Measurements from ENCODE around the gene RYK. TPM values are rescaled to one million over a fixed set of nuclear protein-coding genes. Genes with fewer than 3 reads are reported as not detected.

Gene RYK
- total RNA-seq, 1 donor from 2014 or later = 14.2 TPM

GRCh38 chr3:134155446-134155845 is 95.2 kb downstream of the RYK start:
- ATAC-seq (no peak), DNase-seq (ENCODE audit: low spot score) (no peak)

DNA sequence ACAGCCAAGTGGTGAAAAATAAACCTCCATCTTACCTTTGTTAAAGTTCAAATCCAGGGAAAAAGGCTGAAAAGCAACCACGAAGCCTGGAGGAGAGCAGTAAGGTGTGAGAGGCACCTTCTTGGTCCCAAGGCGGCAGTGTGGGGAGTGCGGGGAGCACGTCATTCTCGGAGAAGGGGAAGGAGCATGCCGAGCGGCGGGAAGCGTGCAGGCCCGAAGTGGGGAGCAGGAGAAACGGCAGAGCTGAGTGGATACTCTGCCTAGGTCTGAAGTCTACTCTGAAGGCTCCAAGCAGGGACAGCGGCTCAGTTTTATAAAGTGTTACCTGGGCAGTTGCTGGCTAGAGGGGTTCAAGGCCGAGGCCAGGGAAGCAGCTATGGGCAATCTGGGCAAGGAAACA is 96.9 kb downstream of the RYK start:
- ATAC-seq = no peak
- DNase-seq (ENCODE audit: low spot score) = no peak

- DNase-seq (ENCODE audit: low spot score) = no peak
- ATAC-seq = no peak
Observed at GRCh38 chr3:134150476-134150875, 100.2 kb downstream of the RYK start.

GRCh38 chr3:134149286-134149685 is 101.4 kb downstream of the RYK start:
- ATAC-seq = no peak

DNA sequence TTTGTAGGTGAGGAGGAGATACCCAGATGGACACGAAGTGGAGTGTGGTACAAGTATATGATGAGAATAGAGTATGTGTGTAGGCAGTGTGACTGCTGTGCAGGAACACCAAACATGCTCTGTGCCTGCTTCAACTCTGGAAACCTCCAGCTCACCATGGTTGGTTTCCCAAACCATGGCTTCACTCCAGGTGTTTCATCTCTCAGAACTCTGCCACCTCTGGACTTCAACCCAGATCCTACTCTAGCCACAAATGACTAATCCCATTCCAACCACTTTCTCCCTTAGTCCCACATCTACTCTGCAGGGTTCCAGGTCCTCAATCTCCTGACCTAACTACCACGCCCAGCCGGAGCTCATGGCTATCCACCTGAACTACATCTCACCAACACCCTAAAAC is 102.1 kb downstream of the RYK start:
- DNase-seq (ENCODE audit: low spot score) (peak; percentile 54), ATAC-seq (peak; percentile 93)

More at GRCh38 chr3:134149286-134149685, 101.4 kb downstream of the RYK start:
- DNase-seq (ENCODE audit: low spot score) = no peak

- DNase-seq (ENCODE audit: low spot score) = no peak
- ATAC-seq = no peak
Observed at GRCh38 chr3:134147411-134147810, 103.2 kb downstream of the RYK start.

- ATAC-seq (no peak), DNase-seq (ENCODE audit: low spot score) (no peak)
Observed at GRCh38 chr3:134146666-134147065, 104.0 kb downstream of the RYK start.

GRCh38 chr3:134145183-134145582 is 105.5 kb downstream of the RYK start:
- no peak for DNase-seq (ENCODE audit: low spot score)

DNA sequence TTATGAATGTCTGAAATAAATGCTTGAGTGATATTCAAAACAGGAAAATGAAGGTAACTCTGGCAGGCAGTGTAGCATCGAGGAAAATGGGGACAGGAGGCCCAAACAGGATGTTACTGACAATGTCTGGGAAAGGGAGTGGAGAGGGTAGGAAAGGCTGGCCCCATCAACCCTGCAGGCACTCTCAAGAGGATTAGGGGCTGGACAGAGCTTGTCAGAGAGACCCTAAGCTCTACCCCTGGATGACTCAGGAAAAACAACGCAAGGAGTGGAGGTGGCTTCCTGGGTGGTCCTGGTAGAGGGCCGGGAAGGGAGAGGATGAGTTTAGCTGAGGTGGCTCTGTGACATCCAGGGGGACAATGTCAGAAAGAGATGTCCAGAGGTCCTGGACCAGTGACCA is 106.0 kb downstream of the RYK start:
- DNase-seq (ENCODE audit: low spot score) = no peak
- no peak for ATAC-seq

More at GRCh38 chr3:134145183-134145582, 105.5 kb downstream of the RYK start:
- ATAC-seq = no peak

DNA sequence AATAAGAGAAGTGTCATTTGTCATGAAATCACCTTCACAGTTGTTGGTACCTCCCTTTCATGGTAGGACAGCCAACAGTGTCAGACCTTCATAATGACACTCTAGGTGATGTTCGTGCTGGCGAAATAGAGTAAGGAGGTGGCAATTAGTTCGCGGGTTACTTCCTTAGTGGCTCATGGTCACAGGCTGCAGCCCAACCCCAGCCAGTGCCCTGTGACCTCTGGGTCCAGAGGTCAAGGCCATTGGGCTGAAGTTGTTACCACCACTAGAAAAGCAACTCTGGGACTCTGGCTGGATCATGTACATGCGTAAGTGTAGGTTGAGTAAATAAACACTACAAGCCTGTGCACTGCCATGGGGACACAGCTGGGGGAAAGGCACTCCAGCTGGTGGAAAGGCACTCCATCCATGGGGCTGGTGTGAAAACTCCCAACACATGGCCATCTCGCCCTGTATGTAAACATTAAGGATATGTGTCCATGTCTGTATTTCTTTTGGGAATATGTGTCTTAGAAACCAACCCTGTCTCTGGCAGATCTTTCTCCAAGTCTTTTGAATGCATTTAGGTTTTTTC is 106.7 kb downstream of the RYK start:
- DNase-seq (ENCODE audit: low spot score) (no peak), ATAC-seq (no peak)

DNA sequence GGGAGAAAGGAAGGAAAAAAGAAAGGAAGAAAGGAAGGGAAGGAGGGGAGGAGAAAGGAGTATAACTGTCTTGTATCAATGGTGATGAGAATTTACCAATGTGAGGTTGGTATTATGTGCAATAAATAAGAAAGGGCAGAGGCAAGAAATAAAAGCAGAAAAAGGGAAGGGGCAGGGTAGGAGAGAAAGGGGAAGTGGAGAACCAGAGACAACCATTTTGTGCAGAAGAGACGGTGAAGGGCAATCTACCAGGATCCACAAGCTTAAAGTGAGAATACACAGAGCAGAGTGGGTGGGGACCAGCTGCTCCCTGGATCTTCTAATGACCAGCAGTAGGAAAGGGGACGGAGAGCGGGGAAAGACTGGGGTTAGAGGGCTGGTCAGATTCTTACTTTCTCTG is 114.1 kb downstream of the RYK start:
- no peak for ATAC-seq
- DNase-seq (ENCODE audit: low spot score) = no peak

- DNase-seq (ENCODE audit: low spot score) (no peak), ATAC-seq (no peak)
Observed at GRCh38 chr3:134134698-134135415, 115.8 kb downstream of the RYK start.

GRCh38 chr3:134134240-134134639 is 116.4 kb downstream of the RYK start:
- ATAC-seq = no peak
- no peak for DNase-seq (ENCODE audit: low spot score)

DNA sequence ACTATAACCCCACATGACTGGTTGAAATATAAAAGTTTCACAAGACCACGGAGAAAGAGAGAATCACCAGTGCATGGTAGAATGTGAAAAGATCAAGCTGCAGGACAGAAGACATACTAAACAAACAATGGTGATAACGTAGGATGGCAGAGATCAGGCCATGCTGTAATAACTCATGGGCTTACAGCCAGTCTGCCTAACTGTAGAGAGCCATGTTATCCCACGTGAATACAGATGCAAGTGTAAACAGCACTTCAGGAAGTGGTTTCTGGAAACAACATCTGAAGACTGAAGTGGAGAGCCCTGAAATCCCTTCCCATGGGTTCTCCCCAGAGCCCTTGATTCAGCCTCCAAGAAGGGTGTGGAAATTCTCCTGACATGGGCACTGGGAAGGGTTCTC is 117.7 kb downstream of the RYK start:
- ATAC-seq = no peak
- no peak for DNase-seq (ENCODE audit: low spot score)

- DNase-seq (ENCODE audit: low spot score) (no peak), ATAC-seq (no peak)
Observed at GRCh38 chr3:134126153-134126552, 124.5 kb downstream of the RYK start.

DNA sequence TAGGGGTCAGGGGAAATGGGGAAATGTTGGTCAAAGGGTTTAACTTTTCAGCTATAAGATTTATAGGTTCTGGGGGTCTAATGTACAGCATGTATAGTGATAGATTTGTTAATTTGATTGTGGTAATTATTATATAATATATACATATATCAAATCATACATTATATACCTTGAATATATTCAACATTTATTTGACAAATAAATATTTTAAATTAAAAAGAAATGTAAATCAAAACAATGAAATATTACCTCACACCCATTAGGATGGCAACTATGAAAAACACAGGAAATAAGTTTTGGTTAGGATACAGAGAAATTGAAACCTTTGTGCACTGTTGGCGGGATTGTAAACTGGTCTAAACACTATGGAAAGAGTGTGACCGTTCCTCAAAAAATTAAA is 135.9 kb downstream of the RYK start:
- ATAC-seq = no peak
- DNase-seq (ENCODE audit: low spot score) = no peak

DNA sequence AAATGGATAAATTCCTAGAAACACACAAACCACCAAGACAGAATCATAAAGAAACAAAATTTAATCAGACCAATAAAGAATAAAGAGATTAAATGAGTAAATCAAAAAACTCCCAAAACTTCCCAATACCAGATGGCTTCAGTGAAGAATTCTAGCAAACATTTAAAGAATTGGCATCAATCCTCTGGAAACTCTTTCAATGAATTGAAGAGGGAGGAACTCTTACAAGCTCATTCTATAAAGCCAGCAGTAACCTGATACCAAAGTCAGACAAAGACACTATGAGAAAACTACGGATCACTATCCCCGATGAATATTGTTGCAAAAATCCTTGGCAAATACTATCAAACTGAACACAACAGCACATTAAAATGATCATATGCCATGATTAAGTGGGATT is 139.0 kb downstream of the RYK start:
- ATAC-seq = no peak

GRCh38 chr3:134110963-134111362 is 139.7 kb downstream of the RYK start:
- no peak for ATAC-seq

More for the DNA sequence above, 139.0 kb downstream of the RYK start:
- DNase-seq (ENCODE audit: low spot score) = no peak

More at GRCh38 chr3:134110963-134111362, 139.7 kb downstream of the RYK start:
- no peak for DNase-seq (ENCODE audit: low spot score)

Other genes starting within 250 kb of the RYK start
- gene SLCO2A1, start 220.9 kb downstream of the RYK start, total RNA-seq = 7.4 TPM
- gene AMOTL2, start 123.6 kb upstream of the RYK start, total RNA-seq = 26.8 TPM
- 25.4 TPM for gene ANAPC13, start 235.1 kb upstream of the RYK start, total RNA-seq
- gene CEP63, start 235.2 kb upstream of the RYK start, total RNA-seq = 9.6 TPM